Neutrophil (primary cell): Measurements from ENCODE around the gene SUGCT.

Experiments used
- H3K27ac ChIP-seq: fragments of 200-600 bp; sonication (generic); 2 replicates; pipeline ENCODE4 v1.5.1; 2016; ENCODE audit warnings: mild to moderate bottlenecking, moderate library complexity
- H3K27me3 ChIP-seq: fragments of 200-600 bp; sonication (generic); 2 replicates; pipeline ENCODE4 v1.6.0; 2016; ENCODE audit warnings: mild to moderate bottlenecking
- H3K36me3 ChIP-seq: fragments of 200-600 bp; sonication (generic); 2 replicates; pipeline ENCODE4 v1.5.1; 2017
- H3K4me1 ChIP-seq, 2 experiments: fragments of 200-600 bp in 1 of 2; sonication (generic) in 1 of 2; 1 replicate in 1 of 2; 2 replicates in 1 of 2; pipeline versions ENCODE4 v1.5.1 to v1.6.1; 2013 to 2016; ENCODE audit warnings: low read depth in 1 of 2, low read length in 1 of 2, mild to moderate bottlenecking in 1 of 2, moderate library complexity in 1 of 2; ENCODE audit not compliant: control insufficient read depth in 1 of 2, insufficient read depth in 1 of 2
- H3K4me3 ChIP-seq, 2 experiments: fragments of 200-600 bp in 1 of 2; sonication (generic) in 1 of 2; 1 replicate in 1 of 2; 2 replicates in 1 of 2; pipeline ENCODE4 v1.5.1; 2013 to 2016; ENCODE audit warnings: low read depth in 1 of 2, low read length in 1 of 2, mild to moderate bottlenecking in 1 of 2, moderate library complexity in 1 of 2
- H3K9me3 ChIP-seq: fragments of 200-600 bp; sonication (generic); 2 replicates; pipeline ENCODE4 v1.5.1; 2016
- TF ChIP-seq, protein P1 (sequence below): fragments of 200-600 bp; sonication (generic); IDR thresholded peaks from 2 replicates; pipeline ENCODE4 v1.5.1; 2016; ENCODE audit warnings: antibody characterized with exemption

Gene SUGCT

DNA sequence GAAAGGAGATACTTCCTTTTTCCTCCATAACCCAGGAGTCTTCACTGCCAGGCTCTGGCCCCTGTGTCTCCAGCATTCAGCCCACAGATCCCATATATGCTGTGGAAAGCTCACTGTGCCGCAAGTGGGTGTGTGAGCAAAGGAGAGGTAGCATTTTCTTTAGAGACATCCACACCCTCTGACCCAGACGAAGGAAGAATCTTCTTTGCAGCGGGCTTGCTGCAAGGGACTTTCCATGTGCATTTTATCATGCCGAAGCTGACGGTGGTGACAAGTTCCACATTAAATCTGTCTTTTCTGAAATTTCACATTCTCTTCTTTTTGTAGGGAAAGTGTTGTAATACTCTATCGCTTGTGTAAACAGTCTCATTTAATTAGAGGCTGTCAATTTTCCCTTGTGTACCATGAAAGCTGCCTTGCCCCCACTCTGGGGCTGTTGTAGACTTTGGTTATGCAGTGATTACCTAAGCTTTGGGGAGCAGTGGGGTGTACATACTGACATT is 409.5 kb downstream of the SUGCT start:
- Histone ChIP-seq H3K27ac (no peak overlapping the region), H3K27me3 (no peaks in the 10 kb centered on the region), H3K4me3 (no peak overlapping the region), H3K36me3 (no peaks in the 10 kb centered on the region), H3K4me1 (peaks cover 5 to 20% of the 10 kb centered on the region in 2 experiments), H3K9me3 (no peaks in the 10 kb centered on the region)
- TF ChIP-seq, protein P1, sequence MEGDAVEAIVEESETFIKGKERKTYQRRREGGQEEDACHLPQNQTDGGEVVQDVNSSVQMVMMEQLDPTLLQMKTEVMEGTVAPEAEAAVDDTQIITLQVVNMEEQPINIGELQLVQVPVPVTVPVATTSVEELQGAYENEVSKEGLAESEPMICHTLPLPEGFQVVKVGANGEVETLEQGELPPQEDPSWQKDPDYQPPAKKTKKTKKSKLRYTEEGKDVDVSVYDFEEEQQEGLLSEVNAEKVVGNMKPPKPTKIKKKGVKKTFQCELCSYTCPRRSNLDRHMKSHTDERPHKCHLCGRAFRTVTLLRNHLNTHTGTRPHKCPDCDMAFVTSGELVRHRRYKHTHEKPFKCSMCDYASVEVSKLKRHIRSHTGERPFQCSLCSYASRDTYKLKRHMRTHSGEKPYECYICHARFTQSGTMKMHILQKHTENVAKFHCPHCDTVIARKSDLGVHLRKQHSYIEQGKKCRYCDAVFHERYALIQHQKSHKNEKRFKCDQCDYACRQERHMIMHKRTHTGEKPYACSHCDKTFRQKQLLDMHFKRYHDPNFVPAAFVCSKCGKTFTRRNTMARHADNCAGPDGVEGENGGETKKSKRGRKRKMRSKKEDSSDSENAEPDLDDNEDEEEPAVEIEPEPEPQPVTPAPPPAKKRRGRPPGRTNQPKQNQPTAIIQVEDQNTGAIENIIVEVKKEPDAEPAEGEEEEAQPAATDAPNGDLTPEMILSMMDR = no peak

DNA sequence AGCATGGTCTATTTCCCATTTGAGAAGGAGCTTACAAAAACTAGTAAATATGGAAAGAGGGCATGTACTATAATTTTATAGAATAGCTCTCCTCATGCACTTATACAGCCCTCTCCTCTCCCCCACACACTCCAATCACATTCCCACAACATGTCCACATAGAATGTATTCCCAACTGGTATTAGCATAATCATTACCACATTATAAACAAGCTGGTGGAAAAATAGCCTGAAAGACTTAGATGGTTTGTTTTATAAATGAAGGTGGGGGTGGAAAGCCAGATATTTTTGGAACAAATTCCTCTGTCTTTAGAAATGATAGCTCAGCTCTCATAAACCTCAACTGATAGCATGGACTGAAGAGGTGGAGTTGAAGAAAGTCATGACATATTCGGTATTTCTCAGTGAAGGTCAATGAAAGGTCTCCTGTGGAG is 410.1 kb downstream of the SUGCT start:
- Histone ChIP-seq H3K36me3 (no peaks in the 10 kb centered on the region), H3K4me1 (peaks cover 5 to 26% of the 10 kb centered on the region in 2 experiments), H3K9me3 (no peaks in the 10 kb centered on the region), H3K4me3 (no peak overlapping the region), H3K27ac (no peak overlapping the region), H3K27me3 (no peaks in the 10 kb centered on the region)
- TF ChIP-seq, protein P1 = no peak

GRCh38 chr7:40545739-40546138 is 410.9 kb downstream of the SUGCT start:
- H3K4me1 ChIP-seq = peaks cover 12 to 30% of the 10 kb centered on the region in 2 experiments
- H3K4me3 ChIP-seq = no peak overlapping the region
- TF ChIP-seq, protein P1 = no peak
- no peaks in the 10 kb centered on the region for H3K36me3 ChIP-seq
- no peak overlapping the region for H3K27ac ChIP-seq
- H3K9me3 ChIP-seq = no peaks in the 10 kb centered on the region
- H3K27me3 ChIP-seq = no peaks in the 10 kb centered on the region

- Histone ChIP-seq H3K4me3 (no peak overlapping the region), H3K4me1 (peaks cover 24 to 31% of the 10 kb centered on the region in 2 experiments), H3K27me3 (no peaks in the 10 kb centered on the region), H3K9me3 (no peaks in the 10 kb centered on the region), H3K36me3 (no peaks in the 10 kb centered on the region), H3K27ac (no peak overlapping the region)
- TF ChIP-seq, protein P1 = no peak
Observed at GRCh38 chr7:40546616-40547501, 412.1 kb downstream of the SUGCT start.

DNA sequence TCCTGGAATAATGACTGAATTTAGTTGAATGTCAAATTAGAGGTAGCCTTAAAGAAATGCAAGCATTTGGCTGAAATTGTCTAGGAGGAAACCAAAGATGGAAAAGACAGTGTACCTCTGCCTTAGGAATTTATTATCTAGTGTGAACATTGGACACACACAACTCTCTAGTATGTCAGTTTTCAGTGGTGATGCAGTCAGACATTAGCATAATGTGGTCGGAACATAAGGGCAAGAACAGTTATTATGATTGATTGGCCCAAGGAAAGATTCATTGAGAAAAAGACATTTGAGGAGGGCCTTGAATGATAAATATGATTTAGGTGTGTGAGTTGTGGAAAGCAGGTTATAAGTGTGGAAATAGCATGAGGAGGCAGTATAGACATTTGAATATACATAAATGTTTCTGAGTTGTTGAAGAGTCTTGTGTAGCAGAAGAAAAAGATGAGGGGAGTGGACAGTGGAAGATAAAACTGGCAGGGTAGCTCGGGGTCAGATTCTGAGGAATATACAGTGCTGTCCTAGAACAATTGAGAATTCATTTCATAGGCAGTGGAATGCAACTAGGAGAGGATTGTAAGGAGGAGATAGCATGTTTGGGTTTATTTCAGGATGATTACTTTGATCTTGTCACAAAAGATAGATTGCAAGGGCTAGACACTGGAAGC is 414.7 kb downstream of the SUGCT start:
- Histone ChIP-seq H3K4me1 (peaks cover 40 to 53% of the 10 kb centered on the region in 2 experiments), H3K4me3 (no peak overlapping the region), H3K36me3 (no peaks in the 10 kb centered on the region), H3K9me3 (no peaks in the 10 kb centered on the region), H3K27me3 (no peaks in the 10 kb centered on the region), H3K27ac (no peak overlapping the region)
- TF ChIP-seq, protein P1 = no peak
